ENCODE measurements around the gene SYVN1.
"Not testable (repeated sequence)": the region's sequence is repeated elsewhere in the genome, so short reads cannot be mapped to it uniquely, and the experiment has no call there.

Gene SYVN1

DNA sequence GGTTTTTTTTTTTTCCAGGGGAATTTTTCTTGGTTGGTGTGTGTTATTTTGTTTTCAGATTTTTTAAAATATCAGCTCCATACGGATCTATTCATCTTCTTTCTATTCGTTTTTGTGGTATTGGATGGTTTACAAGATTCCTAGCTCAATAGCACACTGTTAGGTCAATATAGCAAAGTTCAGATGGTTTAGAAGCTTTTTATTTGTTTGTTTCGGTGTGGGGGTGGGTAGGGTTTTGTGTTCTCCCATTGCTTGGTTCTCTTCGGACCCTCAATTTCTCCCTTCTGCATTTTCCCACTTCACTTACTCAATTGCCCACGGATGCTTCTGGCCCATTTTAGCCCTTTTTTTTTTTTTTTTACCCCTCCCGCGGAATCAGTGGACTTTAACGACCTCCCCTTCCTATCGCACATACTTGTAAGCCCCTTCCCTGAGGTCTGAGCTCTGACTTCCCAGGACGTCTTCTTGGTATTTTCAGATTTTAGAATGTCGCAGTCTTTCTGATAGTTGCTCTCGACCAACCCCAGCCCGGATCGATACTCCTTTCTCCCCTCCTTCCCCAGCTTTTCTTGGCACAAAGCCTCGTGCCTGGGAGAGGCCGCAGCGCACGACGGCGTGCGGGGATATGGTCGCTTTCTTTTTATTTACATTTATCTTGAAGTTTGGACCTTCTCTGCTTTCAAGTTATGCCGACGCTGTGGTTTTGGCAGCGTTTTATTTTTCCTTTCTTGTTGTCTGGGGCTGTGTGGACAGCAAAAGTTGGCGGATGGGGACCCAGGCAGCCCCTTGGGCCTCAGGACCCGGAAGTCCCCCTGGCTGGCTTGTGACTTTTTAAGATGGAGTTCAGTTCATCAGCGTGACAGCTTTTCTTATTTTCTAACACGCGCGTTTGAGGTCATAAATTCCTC is 31.3 kb upstream of the SYVN1 start:
- Mint-ChIP-seq H3K36me3 (ENCODE audit: low read depth) (no peaks in the 10 kb centered on the region), H3K9me3 (no peaks in the 10 kb centered on the region), H3K4me1 (ENCODE audit: low read depth) (peaks cover 14% of the 10 kb centered on the region), H3K27me3 (no peaks in the 10 kb centered on the region), H3K4me3 (no peak overlapping the region), H3K27ac (no peak overlapping the region)
- intact Hi-C loops (cut with micrococcal nuclease), result no loop called here

DNA sequence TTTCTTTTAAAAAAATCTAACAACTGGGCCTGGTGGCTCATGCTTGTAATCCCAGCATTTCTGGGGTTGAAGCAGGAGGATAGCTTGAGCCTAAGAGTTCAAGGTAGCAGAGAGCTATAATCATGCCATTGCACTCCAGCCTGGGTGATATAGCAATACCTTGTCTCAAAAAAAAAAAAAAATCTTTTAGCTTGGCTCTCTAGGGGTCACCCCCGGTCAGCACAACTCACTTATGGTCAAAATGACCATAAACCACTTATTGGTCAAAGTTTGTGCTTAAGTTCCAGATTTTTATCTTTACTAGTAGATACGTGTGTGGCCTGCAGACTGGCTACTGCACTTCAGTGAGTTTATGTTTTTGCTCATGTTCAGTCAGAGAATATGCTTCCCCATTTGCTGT is 29.4 kb upstream of the SYVN1 start:
- Mint-ChIP-seq H3K27me3 (no peaks in the 10 kb centered on the region), H3K4me1 (ENCODE audit: low read depth) (peaks cover 4% of the 10 kb centered on the region), H3K36me3 (ENCODE audit: low read depth) (no peaks in the 10 kb centered on the region), H3K4me3 (no peak overlapping the region), H3K9me3 (no peaks in the 10 kb centered on the region), H3K27ac (no peak overlapping the region)
- intact Hi-C loops (cut with micrococcal nuclease), result no loop called here

DNA sequence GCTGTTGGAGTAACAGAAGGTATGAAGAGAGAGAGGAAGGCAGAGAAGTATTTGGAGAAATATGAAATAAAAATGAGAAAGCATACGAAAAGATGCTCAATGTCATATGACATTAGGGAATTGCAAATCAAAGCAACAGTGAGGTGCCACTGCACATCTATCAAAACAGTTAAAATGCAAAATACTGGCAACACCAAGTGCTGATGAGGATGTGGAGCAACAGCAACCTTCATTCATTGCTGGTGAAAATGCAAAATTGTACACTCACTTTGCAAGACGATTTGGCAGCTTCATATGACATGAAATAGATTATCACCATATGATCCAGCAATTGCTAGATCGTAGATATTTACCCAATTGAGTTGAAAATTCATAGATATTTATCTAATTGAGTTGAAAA is 26.3 kb upstream of the SYVN1 start:
- Mint-ChIP-seq H3K4me1 (ENCODE audit: low read depth) (peaks cover 11% of the 10 kb centered on the region), H3K9me3 (no peaks in the 10 kb centered on the region), H3K36me3 (ENCODE audit: low read depth) (no peaks in the 10 kb centered on the region), H3K27me3 (no peaks in the 10 kb centered on the region), H3K4me3 (no peak overlapping the region), H3K27ac (no peak overlapping the region)
- intact Hi-C loops (cut with micrococcal nuclease), result no loop called here

DNA sequence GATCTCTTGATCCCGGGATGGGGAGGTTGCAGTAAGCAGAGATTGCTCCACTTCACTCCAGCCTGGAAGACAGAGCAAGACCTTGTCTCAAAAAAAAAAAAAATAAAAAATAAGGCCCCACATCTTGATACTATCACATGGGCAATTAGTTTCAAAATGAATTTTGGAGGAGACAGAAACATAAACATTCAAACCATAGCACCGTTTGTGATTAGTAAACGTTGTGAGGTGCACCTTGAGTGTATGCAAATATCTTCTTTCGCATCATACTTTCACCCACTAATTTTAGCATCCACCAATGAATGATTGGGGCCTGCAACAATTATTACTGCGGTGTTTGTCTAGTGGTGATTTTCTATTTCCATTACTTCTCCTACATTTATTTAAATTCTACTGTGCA is 24.7 kb upstream of the SYVN1 start:
- Mint-ChIP-seq H3K4me1 (ENCODE audit: low read depth) (peaks cover 11% of the 10 kb centered on the region), H3K36me3 (ENCODE audit: low read depth) (no peaks in the 10 kb centered on the region), H3K4me3 (no peak overlapping the region), H3K9me3 (no peaks in the 10 kb centered on the region), H3K27me3 (no peaks in the 10 kb centered on the region), H3K27ac (no peak overlapping the region)
- intact Hi-C loops (cut with micrococcal nuclease), result no loop called here

DNA sequence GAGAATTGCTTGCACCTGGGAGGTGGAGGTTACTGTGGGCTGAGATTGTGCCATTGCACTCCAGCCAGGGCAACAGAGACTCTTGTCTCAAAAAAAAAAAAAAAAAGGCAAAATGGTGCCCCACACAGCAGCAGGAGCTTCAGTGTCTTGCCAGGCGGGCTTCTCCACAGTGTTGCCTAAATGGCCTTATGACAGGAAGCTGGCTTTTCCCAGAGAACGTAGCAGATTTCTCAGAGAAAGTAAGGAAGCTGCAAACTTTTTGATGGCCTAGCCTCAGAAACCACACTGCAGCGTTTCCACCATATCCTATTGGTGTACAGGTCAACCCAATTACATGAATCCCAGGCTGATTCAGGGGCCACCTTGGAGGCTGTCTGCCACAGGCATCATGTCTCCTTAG is 23.0 kb upstream of the SYVN1 start:
- intact Hi-C loops (cut with micrococcal nuclease), result no loop called here
- H3K27ac Mint-ChIP-seq, result peak overlapping the region; percentile 63
- no peaks in the 10 kb centered on the region for H3K36me3 Mint-ChIP-seq (ENCODE audit: low read depth)
- H3K4me1 Mint-ChIP-seq (ENCODE audit: low read depth), result peaks cover 22% of the 10 kb centered on the region
- H3K9me3 Mint-ChIP-seq, result no peaks in the 10 kb centered on the region
- H3K27me3 Mint-ChIP-seq, result no peaks in the 10 kb centered on the region
- H3K4me3 Mint-ChIP-seq, result no peak overlapping the region

DNA sequence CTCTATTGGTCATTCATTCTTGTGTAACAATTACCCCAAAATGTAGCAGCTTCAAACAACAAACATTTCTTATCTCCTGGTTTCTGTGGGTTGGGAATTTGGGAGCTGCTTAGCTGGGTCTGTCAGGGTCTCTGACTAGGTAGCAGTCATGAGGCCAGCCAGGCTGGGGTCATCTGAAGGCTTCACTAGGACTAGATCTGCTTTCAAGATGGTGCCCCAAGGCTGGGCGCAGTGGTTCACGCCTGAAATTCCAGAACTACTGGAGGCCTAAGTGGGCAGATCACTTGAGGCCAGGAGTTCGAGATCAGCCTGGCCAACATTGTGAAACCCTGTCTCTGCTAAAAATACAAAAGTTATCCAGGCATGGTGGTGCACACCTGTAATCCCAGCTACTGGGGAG is 22.6 kb upstream of the SYVN1 start:
- peaks cover 26% of the 10 kb centered on the region for H3K4me1 Mint-ChIP-seq (ENCODE audit: low read depth)
- H3K9me3 Mint-ChIP-seq, result no peaks in the 10 kb centered on the region
- H3K27ac Mint-ChIP-seq, result peak overlapping the region; percentile 63
- intact Hi-C loops (cut with micrococcal nuclease), result no loop called here
- H3K27me3 Mint-ChIP-seq, result no peaks in the 10 kb centered on the region
- H3K4me3 Mint-ChIP-seq, result no peak overlapping the region
- H3K36me3 Mint-ChIP-seq (ENCODE audit: low read depth), result no peaks in the 10 kb centered on the region

DNA sequence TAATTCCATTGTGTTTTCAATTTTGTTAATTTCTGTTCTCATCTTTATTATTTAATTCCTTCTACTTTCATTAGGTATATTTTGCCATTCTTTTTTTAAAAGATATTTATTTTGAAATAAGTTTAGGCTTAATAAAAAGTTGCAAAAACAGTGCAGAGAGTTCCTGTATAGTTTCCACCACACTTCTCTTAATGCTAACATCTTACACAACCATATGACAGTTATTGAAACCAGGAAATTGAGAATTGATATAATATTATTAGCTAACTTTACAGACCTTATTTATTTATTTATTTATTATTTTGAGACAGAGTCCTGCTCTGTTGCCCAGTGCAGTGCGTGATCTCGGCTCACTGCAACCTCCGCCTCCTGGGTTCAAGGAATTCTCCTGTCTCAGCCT is 21.9 kb upstream of the SYVN1 start:
- Mint-ChIP-seq H3K4me1 (ENCODE audit: low read depth) (peaks cover 32% of the 10 kb centered on the region), H3K36me3 (ENCODE audit: low read depth) (no peaks in the 10 kb centered on the region), H3K27ac (no peak overlapping the region), H3K27me3 (no peaks in the 10 kb centered on the region), H3K9me3 (no peaks in the 10 kb centered on the region), H3K4me3 (no peak overlapping the region)
- intact Hi-C loops (cut with micrococcal nuclease), result no loop called here

DNA sequence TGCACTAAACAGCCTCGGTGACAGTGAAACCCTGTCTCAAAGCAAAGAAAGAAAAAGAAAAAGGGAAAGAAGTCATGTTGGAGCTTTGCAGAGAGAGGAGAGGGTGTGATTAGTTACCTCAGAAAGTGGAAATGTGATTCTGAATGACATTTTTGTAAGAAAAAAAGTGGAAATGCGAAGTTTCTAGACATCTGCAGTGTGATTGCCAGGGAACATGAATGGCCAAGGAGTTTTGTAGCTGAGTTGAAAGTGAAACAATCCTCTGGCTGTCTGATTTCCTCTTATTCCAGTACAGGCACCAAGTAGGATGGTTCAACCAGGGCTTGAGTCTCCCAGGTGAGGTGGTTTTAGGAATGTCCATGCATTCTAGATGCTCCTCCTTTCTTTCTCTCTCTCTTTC is 17.8 kb upstream of the SYVN1 start:
- H3K36me3 Mint-ChIP-seq (ENCODE audit: low read depth), result no peaks in the 10 kb centered on the region
- intact Hi-C loops (cut with micrococcal nuclease), result no loop called here
- no peaks in the 10 kb centered on the region for H3K27me3 Mint-ChIP-seq
- no peaks in the 10 kb centered on the region for H3K9me3 Mint-ChIP-seq
- peak overlapping the region; percentile 52 for H3K4me3 Mint-ChIP-seq
- H3K27ac Mint-ChIP-seq, result peak overlapping the region; percentile 93
- H3K4me1 Mint-ChIP-seq (ENCODE audit: low read depth), result peaks cover 46% of the 10 kb centered on the region

DNA sequence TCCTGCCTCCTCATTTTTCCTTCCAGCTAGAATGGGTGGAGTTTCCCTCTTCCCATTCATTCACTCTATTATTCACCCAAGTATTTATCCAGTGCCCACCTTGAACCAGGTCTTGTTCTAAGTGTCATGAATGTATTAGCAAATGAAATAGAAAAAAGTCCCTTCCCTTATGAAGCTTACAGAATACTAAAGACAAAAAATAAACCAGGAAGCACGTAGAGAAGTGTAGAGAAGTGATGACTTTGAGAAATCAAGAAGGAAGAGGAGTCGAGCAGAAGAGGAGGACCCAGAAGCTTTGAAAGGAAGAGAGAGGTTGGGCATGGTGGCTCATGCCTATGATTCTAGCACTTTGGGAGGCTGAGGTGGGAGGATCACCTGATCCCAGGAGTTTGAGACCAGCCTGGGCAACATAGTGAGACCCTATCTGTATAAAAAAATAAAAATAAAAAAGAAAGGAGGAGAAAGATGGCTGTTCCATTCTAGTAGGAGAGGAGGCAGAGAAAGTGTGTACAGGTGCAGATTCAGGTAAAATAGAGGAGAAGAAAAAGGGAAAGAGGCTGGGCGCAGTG is 17.1 kb upstream of the SYVN1 start:
- Mint-ChIP-seq H3K36me3 (ENCODE audit: low read depth) (no peaks in the 10 kb centered on the region), H3K27ac (peak overlapping the region; percentile 93), H3K4me1 (ENCODE audit: low read depth) (peaks cover 40% of the 10 kb centered on the region), H3K9me3 (no peaks in the 10 kb centered on the region), H3K27me3 (no peaks in the 10 kb centered on the region), H3K4me3 (peak overlapping the region; percentile 60)
- intact Hi-C loops (cut with micrococcal nuclease), result loop anchor here (2.0 kb wide), 2 partner anchors 17 to 29 kb away; partner anchors contain the start of genes CAPN1 and SYVN1

DNA sequence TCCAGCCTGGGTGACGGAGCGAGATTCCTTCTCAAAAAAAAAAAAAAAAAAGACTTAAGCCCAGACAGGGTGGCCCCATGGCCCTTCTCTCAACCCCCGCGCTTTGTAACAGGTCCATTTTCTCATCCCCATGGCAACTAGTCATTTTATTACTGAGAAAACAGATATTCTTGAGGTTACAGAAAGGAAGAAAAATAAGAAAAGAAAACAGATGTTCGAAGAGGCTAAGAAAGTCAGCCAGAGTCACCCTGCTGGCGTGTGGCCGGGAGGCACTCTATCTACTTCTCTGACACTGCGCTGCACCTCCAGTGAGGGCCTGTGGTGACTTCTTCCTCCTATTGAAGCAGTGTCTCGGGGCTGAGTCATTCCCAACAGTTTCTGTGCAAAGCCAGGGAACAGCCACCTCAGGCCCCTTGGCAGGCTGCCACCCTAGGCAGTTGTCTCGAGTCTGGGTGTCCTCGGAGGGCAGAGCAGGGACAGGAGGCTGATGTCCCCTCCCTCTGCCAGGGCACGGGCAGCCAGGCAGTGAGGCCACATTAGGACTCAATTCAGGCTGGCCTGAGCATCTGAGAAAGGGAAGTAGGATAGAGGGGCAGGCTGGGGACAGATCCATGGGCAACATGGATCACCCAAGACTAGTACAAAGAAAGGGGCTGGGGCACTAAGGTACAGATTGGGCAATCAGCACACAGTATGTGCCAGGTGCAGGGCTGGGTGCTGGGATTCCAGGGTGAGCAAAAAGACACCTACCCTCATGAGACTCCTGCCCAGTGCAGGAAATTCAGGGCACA is 16.4 kb upstream of the SYVN1 start:
- no peaks in the 10 kb centered on the region for H3K36me3 Mint-ChIP-seq (ENCODE audit: low read depth)
- peak overlapping the region; percentile 93 for H3K27ac Mint-ChIP-seq
- H3K9me3 Mint-ChIP-seq, result no peaks in the 10 kb centered on the region
- peaks cover 40% of the 10 kb centered on the region for H3K4me1 Mint-ChIP-seq (ENCODE audit: low read depth)
- intact Hi-C loops (cut with micrococcal nuclease), result loop anchor here (2.0 kb wide), 2 partner anchors 16 to 30 kb away; partner anchors contain the start of genes CAPN1 and SYVN1
- no peaks in the 10 kb centered on the region for H3K27me3 Mint-ChIP-seq
- H3K4me3 Mint-ChIP-seq, result peak overlapping the region; percentile 60

DNA sequence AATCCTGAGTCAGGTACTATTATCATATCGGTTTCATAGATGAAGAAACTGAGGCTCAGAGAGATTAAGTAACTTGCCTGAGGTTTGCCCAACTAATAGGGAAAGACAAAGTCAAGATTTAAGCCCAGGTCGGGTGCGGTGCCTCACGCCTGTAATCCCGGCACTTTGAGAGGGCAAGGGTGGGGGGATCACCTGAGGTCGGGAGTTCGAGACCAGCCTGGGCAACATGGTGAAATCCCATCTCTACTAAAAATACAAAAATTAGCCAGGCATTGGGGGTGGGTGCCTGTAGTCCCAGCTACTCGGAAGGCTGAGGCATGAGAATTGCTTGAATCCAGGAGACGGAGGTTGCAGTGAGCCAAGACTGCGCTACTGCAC is 15.8 kb upstream of the SYVN1 start:
- not testable (repeated sequence) for H3K36me3 Mint-ChIP-seq (ENCODE audit: low read depth); H3K27me3 Mint-ChIP-seq; H3K9me3 Mint-ChIP-seq
- intact Hi-C loops (cut with micrococcal nuclease), result loop anchor here (2.0 kb wide), 2 partner anchors 15 to 31 kb away; partner anchors contain the start of genes CAPN1 and SYVN1
- Mint-ChIP-seq H3K27ac (peak overlapping the region; percentile 93), H3K4me3 (peak overlapping the region; percentile 60), H3K4me1 (ENCODE audit: low read depth) (peaks cover 40% of the 10 kb centered on the region)

DNA sequence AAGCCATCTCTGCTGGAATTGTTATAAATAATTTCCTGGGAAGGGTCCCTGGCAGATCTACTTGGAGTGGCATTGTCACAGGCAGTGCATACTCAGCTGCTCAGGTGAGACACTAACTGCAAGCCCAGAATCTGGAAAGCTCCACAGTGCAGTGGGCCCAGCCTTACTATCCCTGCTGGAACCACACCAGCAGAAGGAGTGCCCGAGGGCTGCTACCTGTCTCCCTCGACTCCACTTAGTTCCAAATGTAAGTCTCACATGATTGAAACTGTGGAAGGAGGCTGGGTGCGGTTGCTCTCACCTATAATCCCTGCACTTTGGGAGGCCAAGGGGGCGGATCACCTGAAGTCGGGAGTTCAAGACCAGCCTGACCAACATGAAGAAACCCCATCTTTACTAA is 14.3 kb upstream of the SYVN1 start:
- peaks cover 40% of the 10 kb centered on the region for H3K4me1 Mint-ChIP-seq (ENCODE audit: low read depth)
- no peaks in the 10 kb centered on the region for H3K36me3 Mint-ChIP-seq (ENCODE audit: low read depth)
- H3K4me3 Mint-ChIP-seq, result no peak overlapping the region
- H3K27ac Mint-ChIP-seq, result no peak overlapping the region
- no peaks in the 10 kb centered on the region for H3K9me3 Mint-ChIP-seq
- intact Hi-C loops (cut with micrococcal nuclease), result no loop called here
- no peaks in the 10 kb centered on the region for H3K27me3 Mint-ChIP-seq

DNA sequence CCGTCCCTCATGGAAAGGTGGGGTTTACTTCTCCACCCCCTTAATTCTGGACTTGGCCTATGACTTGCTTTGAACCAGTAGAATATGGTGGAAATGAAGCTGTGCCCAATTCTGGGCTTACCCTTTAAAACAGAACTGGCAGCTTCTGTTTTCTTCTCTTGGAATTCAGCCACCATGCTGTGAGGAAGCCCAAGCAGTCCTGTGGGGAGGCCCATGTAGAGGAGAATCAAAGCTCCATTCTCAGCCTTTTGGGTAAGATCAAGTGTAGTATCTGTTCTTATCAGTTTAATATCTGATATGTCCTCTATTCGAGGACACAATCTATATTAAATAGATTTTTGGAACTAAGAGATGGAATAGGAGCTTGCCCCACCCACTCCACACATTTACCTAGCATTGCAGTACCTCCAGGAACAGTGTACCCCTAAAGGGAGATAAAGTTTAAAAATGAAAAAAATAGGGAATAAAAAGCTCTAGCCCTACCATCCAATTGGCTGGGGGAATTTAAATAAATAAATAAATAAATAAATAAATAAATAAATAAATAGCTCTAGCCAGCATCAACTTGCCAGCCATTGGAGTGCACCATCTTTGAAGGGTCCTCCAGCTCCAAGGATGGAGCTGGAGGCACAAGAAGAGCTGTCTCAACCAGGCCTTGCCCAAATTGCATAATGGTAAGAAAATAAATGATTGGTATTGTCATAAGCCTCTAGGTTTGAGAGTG is 13.2 kb upstream of the SYVN1 start:
- Mint-ChIP-seq H3K4me1 (ENCODE audit: low read depth) (peaks cover 30% of the 10 kb centered on the region), H3K27ac (no peak overlapping the region), H3K9me3 (no peaks in the 10 kb centered on the region), H3K4me3 (no peak overlapping the region), H3K36me3 (ENCODE audit: low read depth) (no peaks in the 10 kb centered on the region), H3K27me3 (no peaks in the 10 kb centered on the region)
- intact Hi-C loops (cut with micrococcal nuclease), result no loop called here
